Activated CD4-positive, alpha-beta memory T cell treated with anti-CD3 and anti-CD28 coated beads for 36 hours (primary cell): ENCODE measurements around the gene PRICKLE3. TPM values are rescaled to one million over a fixed set of nuclear protein-coding genes. Genes with fewer than 3 reads are reported as not detected.

Experiments used
- CTCF ChIA-PET: fragments of 350-600 bp; sonication (Branson Sonifier 250); formaldehyde crosslinking; loops from one replicate; lab custom pipeline; 2021; ENCODE audit warnings: antibody characterized with exemption, inconsistent platforms; lab: Charles Lee
- POLR2A ChIA-PET: fragments of 350-600 bp; sonication (Branson Sonifier 250); formaldehyde crosslinking; loops from one replicate; lab custom pipeline; 2021; ENCODE audit warnings: antibody characterized with exemption; lab: Charles Lee
- DNase-seq: peaks from one replicate; pipeline ENCODE4 v3.0.0-alpha.2; 2020
- H3K27ac Mint-ChIP-seq: one replicate; pipeline ENCODE4 v1.8.0; 2021; ENCODE audit warnings: mixed read lengths
- H3K27me3 Mint-ChIP-seq: one replicate; pipeline ENCODE4 v1.8.0; 2021; ENCODE audit warnings: mixed read lengths
- H3K36me3 Mint-ChIP-seq: one replicate; pipeline ENCODE4 v1.8.0; 2021; ENCODE audit warnings: mixed read lengths
- H3K4me1 Mint-ChIP-seq: one replicate; pipeline ENCODE4 v1.8.0; 2021; ENCODE audit warnings: low read depth, mixed read lengths
- H3K4me3 Mint-ChIP-seq: one replicate; pipeline ENCODE4 v1.8.0; 2021; ENCODE audit warnings: mild to moderate bottlenecking, mixed read lengths
- H3K9me3 Mint-ChIP-seq: one replicate; pipeline ENCODE4 v1.8.0; 2021; ENCODE audit warnings: mixed read lengths
- intact Hi-C: fragments of 100-400 bp; cut with micrococcal nuclease; formaldehyde crosslinking; loops from one replicate; pipeline ENCODE4 v1.15.1; 2023
- total RNA-seq, 2 experiments: library from RNA; stranded (reverse); gene quantifications; one replicate each; pipeline ENCODE4 v1.2.3, GENCODE V29; 2021

PRICKLE3 gene
- total RNA-seq, 2 experiments from 2014 or later = 18.1 to 20.1 TPM

- peaks cover 3% of the 10 kb centered on the region for H3K4me1 Mint-ChIP-seq
- peaks cover 1% of the 10 kb centered on the region for H3K27me3 Mint-ChIP-seq
- intact Hi-C loops = no loop called here
- no peak overlapping the region for H3K27ac Mint-ChIP-seq
- H3K9me3 Mint-ChIP-seq = no peaks in the 10 kb centered on the region
- ChIA-PET POLR2A (no interaction called here), CTCF (no interaction called here)
- no peak overlapping the region for H3K4me3 Mint-ChIP-seq
- DNase-seq = no peak
- H3K36me3 Mint-ChIP-seq = no peaks in the 10 kb centered on the region
These were observed 33.9 kb upstream of the PRICKLE3 start for GRCh38 chrX:49220100-49220499.

- POLR2A ChIA-PET = no interaction called here
These were observed 28.9 kb upstream of the PRICKLE3 start for GRCh38 chrX:49214996-49215526.

GRCh38 chrX:49214416-49214815 is 28.2 kb upstream of the PRICKLE3 start:
- no peaks in the 10 kb centered on the region for H3K27me3 Mint-ChIP-seq
- ChIA-PET CTCF (interaction anchor here (1.0 kb wide), 1 partner anchor 22 kb away, joined by 3 read pairs; no protein-coding TSS in a partner anchor), POLR2A (no interaction called here)
- H3K4me1 Mint-ChIP-seq = no peaks in the 10 kb centered on the region
- H3K4me3 Mint-ChIP-seq = no peak overlapping the region
- intact Hi-C loops = no loop called here
- H3K27ac Mint-ChIP-seq = no peak overlapping the region
- no peaks in the 10 kb centered on the region for H3K9me3 Mint-ChIP-seq
- H3K36me3 Mint-ChIP-seq = no peaks in the 10 kb centered on the region
- DNase-seq = no peak

More at GRCh38 chrX:49214996-49215526, 28.9 kb upstream of the PRICKLE3 start:
- Mint-ChIP-seq H3K36me3 (no peaks in the 10 kb centered on the region), H3K4me3 (no peak overlapping the region), H3K27ac (no peak overlapping the region), H3K9me3 (no peaks in the 10 kb centered on the region), H3K27me3 (no peaks in the 10 kb centered on the region), H3K4me1 (peaks cover 3% of the 10 kb centered on the region)
- DNase-seq = no peak
- intact Hi-C loops = no loop called here
- CTCF ChIA-PET = interaction anchor here (1.0 kb wide), 1 partner anchor 23 kb away, joined by 3 read pairs; no protein-coding TSS in a partner anchor

- Mint-ChIP-seq H3K4me1 (no peaks in the 10 kb centered on the region), H3K36me3 (no peaks in the 10 kb centered on the region), H3K27ac (no peak overlapping the region), H3K4me3 (no peak overlapping the region), H3K27me3 (no peaks in the 10 kb centered on the region), H3K9me3 (no peaks in the 10 kb centered on the region)
- POLR2A ChIA-PET = no interaction called here
- intact Hi-C loops = no loop called here
- CTCF ChIA-PET = no interaction called here
- no peak for DNase-seq
These were observed 26.7 kb upstream of the PRICKLE3 start for GRCh38 chrX:49212861-49213260.

- Mint-ChIP-seq H3K36me3 (no peaks in the 10 kb centered on the region), H3K9me3 (no peaks in the 10 kb centered on the region), H3K4me1 (no peaks in the 10 kb centered on the region), H3K27me3 (no peaks in the 10 kb centered on the region), H3K4me3 (no peak overlapping the region), H3K27ac (no peak overlapping the region)
- intact Hi-C loops = no loop called here
- DNase-seq = no peak
- CTCF ChIA-PET = no interaction called here
- POLR2A ChIA-PET = no interaction called here
These were observed 26.0 kb upstream of the PRICKLE3 start for GRCh38 chrX:49212209-49212608.

- ChIA-PET CTCF (no interaction called here), POLR2A (no interaction called here)
- no peak overlapping the region for H3K4me3 Mint-ChIP-seq
- intact Hi-C loops = no loop called here
- H3K27ac Mint-ChIP-seq = no peak overlapping the region
- H3K4me1 Mint-ChIP-seq = no peaks in the 10 kb centered on the region
- H3K36me3 Mint-ChIP-seq = no peaks in the 10 kb centered on the region
- DNase-seq = no peak
- H3K9me3 Mint-ChIP-seq = no peaks in the 10 kb centered on the region
- H3K27me3 Mint-ChIP-seq = no peaks in the 10 kb centered on the region
These were observed 24.9 kb upstream of the PRICKLE3 start for GRCh38 chrX:49211074-49211473.

DNA sequence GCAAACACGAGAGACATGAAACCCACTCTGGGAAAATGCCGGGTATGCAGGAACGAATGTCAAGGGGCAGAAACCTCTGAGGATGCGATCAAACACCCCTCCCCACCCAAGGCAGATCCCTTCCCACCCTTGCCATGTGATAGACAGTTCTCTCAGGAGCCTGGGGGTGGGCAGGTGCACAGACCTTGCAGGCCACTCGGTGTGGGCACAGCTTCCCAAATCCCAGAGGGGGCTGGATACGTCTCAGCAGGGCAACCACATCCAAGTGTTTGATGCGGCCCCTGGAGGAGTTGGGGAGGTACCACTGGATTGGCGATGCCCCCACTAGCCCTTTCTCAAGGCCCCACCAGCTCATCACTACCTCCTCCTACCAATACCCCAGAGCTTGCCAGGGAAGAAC is 24.2 kb upstream of the PRICKLE3 start:
- Mint-ChIP-seq H3K27ac (no peak overlapping the region), H3K36me3 (no peaks in the 10 kb centered on the region), H3K9me3 (no peaks in the 10 kb centered on the region), H3K4me1 (no peaks in the 10 kb centered on the region), H3K27me3 (no peaks in the 10 kb centered on the region), H3K4me3 (no peak overlapping the region)
- ChIA-PET POLR2A (no interaction called here), CTCF (no interaction called here)
- intact Hi-C loops = no loop called here
- DNase-seq = no peak

DNA sequence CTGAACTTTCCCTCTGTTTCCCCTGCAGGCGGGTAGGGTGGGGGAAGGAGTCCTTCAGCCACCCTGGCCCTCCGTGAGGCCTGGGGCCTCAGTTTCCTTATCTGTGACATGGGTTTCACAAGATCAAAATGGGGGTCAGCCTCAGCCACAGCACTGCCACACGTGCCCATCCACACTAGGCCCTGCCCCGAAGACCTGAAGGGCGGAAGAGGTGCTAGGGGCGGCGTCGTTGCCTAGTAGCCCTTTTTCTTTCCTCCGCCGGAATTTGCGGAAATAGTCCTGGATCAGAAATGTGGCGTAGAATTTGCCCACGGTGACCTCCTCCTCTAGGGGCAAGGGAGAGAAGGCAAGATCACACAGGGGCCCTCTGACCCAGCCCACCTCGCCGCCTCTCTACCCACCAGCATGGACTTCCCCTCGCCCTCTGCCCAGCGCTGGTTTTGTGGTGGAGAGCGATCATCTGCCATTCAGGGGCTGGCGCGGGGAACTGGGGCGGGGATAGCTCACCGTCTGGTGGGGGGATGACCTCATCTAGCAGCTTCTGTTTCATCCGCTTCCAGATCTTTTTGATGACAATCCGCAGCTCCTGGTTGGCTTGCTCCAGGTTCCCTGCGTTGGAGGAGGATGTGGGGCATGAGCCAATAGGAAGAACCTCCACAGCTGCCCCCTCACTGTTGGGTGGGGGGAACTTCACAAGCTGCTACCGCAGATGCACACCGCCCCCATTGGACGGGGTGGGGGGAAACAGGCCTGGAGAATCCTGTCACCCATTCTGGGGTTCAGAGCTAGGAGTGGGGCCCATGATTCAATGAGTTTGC is 23.5 kb upstream of the PRICKLE3 start:
- intact Hi-C loops = no loop called here
- H3K9me3 Mint-ChIP-seq = no peaks in the 10 kb centered on the region
- no peaks in the 10 kb centered on the region for H3K27me3 Mint-ChIP-seq
- no peaks in the 10 kb centered on the region for H3K4me1 Mint-ChIP-seq
- POLR2A ChIA-PET = no interaction called here
- CTCF ChIA-PET = interaction anchor here (1.5 kb wide), 1 partner anchor 17 kb away, joined by 4 read pairs; no protein-coding TSS in a partner anchor
- H3K4me3 Mint-ChIP-seq = no peak overlapping the region
- no peak for DNase-seq
- H3K27ac Mint-ChIP-seq = no peak overlapping the region
- H3K36me3 Mint-ChIP-seq = no peaks in the 10 kb centered on the region

- Mint-ChIP-seq H3K9me3 (no peaks in the 10 kb centered on the region), H3K4me3 (no peak overlapping the region), H3K27ac (no peak overlapping the region), H3K36me3 (no peaks in the 10 kb centered on the region), H3K4me1 (no peaks in the 10 kb centered on the region), H3K27me3 (no peaks in the 10 kb centered on the region)
- intact Hi-C loops = no loop called here
- ChIA-PET POLR2A (no interaction called here), CTCF (interaction anchor here (0.6 to 1.5 kb wide), 2 partner anchors 16 to 45 kb away, joined by 4 to 5 read pairs; no protein-coding TSS in a partner anchor)
- DNase-seq = no peak
These were observed 22.2 kb upstream of the PRICKLE3 start for GRCh38 chrX:49208399-49208798.

DNA sequence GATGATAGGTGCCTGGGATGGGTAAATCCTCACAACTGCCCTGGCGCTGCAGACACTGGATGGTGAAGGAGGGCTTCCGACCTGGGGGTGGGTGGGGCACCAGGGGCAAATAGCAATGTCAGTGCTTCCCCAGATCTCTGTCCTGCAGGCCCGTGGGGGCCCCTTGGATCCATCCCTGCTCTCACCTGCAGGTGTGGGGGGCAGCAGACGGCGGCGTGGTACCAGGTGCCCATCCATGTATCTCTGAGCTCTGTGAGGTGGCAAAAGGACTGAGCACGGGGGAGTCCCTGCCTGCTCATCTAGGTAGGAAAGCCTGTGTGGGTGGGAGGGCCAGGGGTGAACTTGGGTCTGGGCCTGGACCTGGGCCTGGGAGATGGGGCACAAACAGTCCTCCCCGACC is 20.4 kb upstream of the PRICKLE3 start:
- no peaks in the 10 kb centered on the region for H3K9me3 Mint-ChIP-seq
- no peaks in the 10 kb centered on the region for H3K4me1 Mint-ChIP-seq
- ChIA-PET POLR2A (no interaction called here), CTCF (no interaction called here)
- no peaks in the 10 kb centered on the region for H3K36me3 Mint-ChIP-seq
- no peak overlapping the region for H3K4me3 Mint-ChIP-seq
- no peaks in the 10 kb centered on the region for H3K27me3 Mint-ChIP-seq
- intact Hi-C loops = no loop called here
- no peak overlapping the region for H3K27ac Mint-ChIP-seq
- no peak for DNase-seq

DNA sequence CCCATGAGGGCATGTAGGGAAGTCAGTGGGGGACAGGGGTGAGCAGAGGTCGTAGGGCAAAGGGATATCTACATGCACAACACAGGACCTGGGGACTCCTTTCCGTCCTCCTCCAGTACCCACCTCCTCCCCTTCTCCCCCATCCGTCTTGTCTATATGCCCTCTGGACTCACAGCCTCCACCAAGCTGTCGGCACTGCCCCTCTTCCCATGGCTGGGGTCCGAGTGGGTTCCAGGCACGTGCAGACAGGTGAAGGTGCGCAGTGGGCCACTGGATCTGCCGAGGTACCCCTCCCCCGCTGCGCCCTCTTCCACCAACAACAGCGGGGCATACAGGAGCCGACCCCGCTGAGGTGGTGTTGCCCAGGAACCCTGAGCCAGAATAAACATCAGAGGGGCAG is 19.3 kb upstream of the PRICKLE3 start:
- Mint-ChIP-seq H3K27ac (no peak overlapping the region), H3K27me3 (no peaks in the 10 kb centered on the region), H3K4me1 (peaks cover 2% of the 10 kb centered on the region), H3K9me3 (no peaks in the 10 kb centered on the region), H3K4me3 (no peak overlapping the region), H3K36me3 (no peaks in the 10 kb centered on the region)
- DNase-seq = no peak
- CTCF ChIA-PET = no interaction called here
- intact Hi-C loops = no loop called here
- POLR2A ChIA-PET = no interaction called here

DNA sequence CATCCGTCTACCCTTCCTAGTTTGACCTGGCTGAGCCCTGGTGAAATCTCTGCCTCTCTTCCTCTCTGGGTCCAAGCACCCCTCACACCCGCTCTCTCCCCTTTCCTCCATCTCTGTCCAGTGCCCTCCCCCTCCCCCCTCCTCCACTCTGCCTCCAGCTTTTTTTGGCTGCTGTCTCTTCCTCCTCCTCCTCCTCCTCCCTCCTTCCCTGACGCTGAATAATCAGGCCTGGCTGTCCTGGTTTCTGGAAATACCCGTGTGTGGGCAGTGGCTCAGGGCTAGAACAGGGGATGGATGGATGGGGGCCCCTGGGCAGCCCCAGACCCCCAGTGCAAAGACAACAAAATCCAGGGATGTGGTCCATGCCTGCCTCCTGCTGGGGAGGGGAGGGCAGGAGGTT is 18.5 kb upstream of the PRICKLE3 start:
- intact Hi-C loops = no loop called here
- H3K27ac Mint-ChIP-seq = no peak overlapping the region
- ChIA-PET POLR2A (no interaction called here), CTCF (no interaction called here)
- H3K27me3 Mint-ChIP-seq = no peaks in the 10 kb centered on the region
- DNase-seq = no peak
- no peaks in the 10 kb centered on the region for H3K9me3 Mint-ChIP-seq
- H3K4me3 Mint-ChIP-seq = no peak overlapping the region
- H3K4me1 Mint-ChIP-seq = peaks cover 2% of the 10 kb centered on the region
- H3K36me3 Mint-ChIP-seq = no peaks in the 10 kb centered on the region

DNA sequence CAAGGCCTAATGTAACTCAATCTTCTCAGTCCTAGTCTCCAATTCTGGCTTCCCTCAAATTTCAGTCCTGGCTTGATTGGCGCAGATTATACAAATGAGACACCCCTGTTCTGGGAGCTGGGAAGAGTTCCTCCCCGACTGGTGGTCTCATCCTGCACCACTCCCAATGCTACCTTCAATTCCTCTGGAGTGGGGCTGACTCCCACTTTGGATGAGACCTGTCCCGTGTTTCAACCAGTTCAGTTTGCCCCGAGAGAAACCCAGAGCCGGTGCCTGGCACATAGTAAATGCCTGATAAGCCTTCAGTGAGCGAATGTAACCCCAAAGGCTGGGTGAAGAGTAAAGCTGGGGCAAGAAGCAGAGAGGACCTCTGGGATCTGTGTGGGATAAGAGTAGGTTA is 17.8 kb upstream of the PRICKLE3 start:
- H3K4me3 Mint-ChIP-seq = no peak overlapping the region
- intact Hi-C loops = no loop called here
- peaks cover 6% of the 10 kb centered on the region for H3K4me1 Mint-ChIP-seq
- DNase-seq = no peak
- H3K36me3 Mint-ChIP-seq = no peaks in the 10 kb centered on the region
- H3K27me3 Mint-ChIP-seq = no peaks in the 10 kb centered on the region
- ChIA-PET CTCF (no interaction called here), POLR2A (no interaction called here)
- H3K27ac Mint-ChIP-seq = no peak overlapping the region
- H3K9me3 Mint-ChIP-seq = no peaks in the 10 kb centered on the region
